Measurements from ENCODE around the gene YIPF1. TPM values are rescaled to one million over a fixed set of nuclear protein-coding genes. Genes with fewer than 3 reads are reported as not detected.
"Not testable (repeated sequence)": the region's sequence is repeated elsewhere in the genome, so short reads cannot be mapped to it uniquely, and the experiment has no call there.

Gene YIPF1
- total RNA-seq, 4 donors from 2014 or later, result 11.7 to 30.0 (median 19.5) TPM

- WGBS, 2 donors, result 73 to 79% methylated on average over 14 of the region's 14 CpGs
- TF ChIP-seq CTCF (IDR thresholded peaks at IDR 0.05), result no peak
- TF ChIP-seq POLR2A (IDR thresholded peaks at IDR 0.05), result no peak
- intact Hi-C loops (cut with DNase I; ENCODE audit: low total_unique reads), result no loop called here
- DNase-seq (ENCODE audit: low spot score in 2 of 2), result peak in 1 of 2 donors; percentile 67
- H3K4me3 ChIP-seq (ENCODE audit: low read depth, poor library complexity, severe bottlenecking), result no peak within 1 kb of the TSS
These were observed 4.5 kb upstream of the YIPF1 start, which contains the start of gene DIO1 for GRCh38 chr1:53893999-53894636. TSS of gene DIO1 (plus strand) at chr1:53894187. CDS start at chr1:53894211, 24 bp downstream.

GRCh38 chr1:53892911-53893310, 3.3 kb upstream of the YIPF1 start:
- 68 to 80% methylated on average over 5 of the region's 5 CpGs for WGBS, 2 donors
- DNase-seq (ENCODE audit: low spot score in 2 of 2), result peak in 1 of 2 donors; percentile 40
- no peak for TF ChIP-seq CTCF (IDR thresholded peaks at IDR 0.05)
- H3K4me3 ChIP-seq (ENCODE audit: low read depth, poor library complexity, severe bottlenecking), result no peak overlapping the region
- intact Hi-C loops (cut with DNase I; ENCODE audit: low total_unique reads), result no loop called here

- DNase-seq (ENCODE audit: low spot score in 2 of 2), result no peak
- WGBS, 2 donors, result 78 to 92% methylated on average over 2 of the region's 2 CpGs
- intact Hi-C loops (cut with DNase I; ENCODE audit: low total_unique reads), result no loop called here
- TF ChIP-seq POLR2A (IDR thresholded peaks at IDR 0.05) (no peak), CTCF (IDR thresholded peaks at IDR 0.05) (no peak)
- no peak overlapping the region for H3K4me3 ChIP-seq (ENCODE audit: low read depth, poor library complexity, severe bottlenecking)
These were observed 2.1 kb upstream of the YIPF1 start for GRCh38 chr1:53891678-53892077.

- intact Hi-C loops (cut with DNase I; ENCODE audit: low total_unique reads), result no loop called here
- WGBS, 2 donors, result 89 to 92% methylated on average over 2 of the region's 2 CpGs
These were observed 1.4 kb upstream of the YIPF1 start for GRCh38 chr1:53891018-53891417.

GRCh38 chr1:53890522-53890941, 935 bp upstream of the YIPF1 start:
- no peak overlapping the region for H3K4me3 ChIP-seq (ENCODE audit: low read depth, poor library complexity, severe bottlenecking)
- DNase-seq (ENCODE audit: low spot score in 2 of 2), result no peak
- TF ChIP-seq POLR2A (IDR thresholded peaks at IDR 0.05) (no peak), CTCF (IDR thresholded peaks at IDR 0.05) (no peak)
- intact Hi-C loops (cut with DNase I; ENCODE audit: low total_unique reads), result no loop called here
- 63 to 64% methylated on average over 7 of the region's 7 CpGs for WGBS, 2 donors

More at GRCh38 chr1:53891018-53891417, 1.4 kb upstream of the YIPF1 start:
- no peak overlapping the region for H3K4me3 ChIP-seq (ENCODE audit: low read depth, poor library complexity, severe bottlenecking)
- TF ChIP-seq POLR2A (IDR thresholded peaks at IDR 0.05) (no peak), CTCF (IDR thresholded peaks at IDR 0.05) (no peak)
- no peak for DNase-seq (ENCODE audit: low spot score in 2 of 2)

GRCh38 chr1:53888681-53889080, 916 bp downstream of the YIPF1 start:
- no peak for DNase-seq (ENCODE audit: low spot score in 2 of 2)
- no peak overlapping the region for H3K4me3 ChIP-seq (ENCODE audit: low read depth, poor library complexity, severe bottlenecking)
- intact Hi-C loops (cut with DNase I; ENCODE audit: low total_unique reads), result no loop called here
- 35 to 63% methylated on average over 2 of the region's 2 CpGs for WGBS, 2 donors
- TF ChIP-seq CTCF (IDR thresholded peaks at IDR 0.05) (no peak), POLR2A (IDR thresholded peaks at IDR 0.05) (no peak)

GRCh38 chr1:53883600-53883999, 6.0 kb downstream of the YIPF1 start:
- DNase-seq (ENCODE audit: low spot score in 2 of 2), result peak in 1 of 2 donors; percentile 9
- intact Hi-C loops (cut with DNase I; ENCODE audit: low total_unique reads); H3K4me3 ChIP-seq (ENCODE audit: low read depth, poor library complexity, severe bottlenecking): not testable (repeated sequence)
- 91 to 98% methylated on average over 6 of the region's 6 CpGs for WGBS, 2 donors

- 96 to 97% methylated on average over 2 of the region's 2 CpGs for WGBS, 2 donors
- intact Hi-C loops (cut with DNase I; ENCODE audit: low total_unique reads), result not testable (repeated sequence)
These were observed 7.7 kb downstream of the YIPF1 start for GRCh38 chr1:53881853-53882252.

More at GRCh38 chr1:53881853-53882252, 7.7 kb downstream of the YIPF1 start:
- not testable (repeated sequence) for DNase-seq (ENCODE audit: low spot score in 2 of 2); H3K4me3 ChIP-seq (ENCODE audit: low read depth, poor library complexity, severe bottlenecking)
